Eye (tissue), 1 donor: Measurements from ENCODE around the gene PARD6B.
"Not testable (repeated sequence)": the region's sequence is repeated elsewhere in the genome, so short reads cannot be mapped to it uniquely, and the experiment has no call there.

Experiments
- DNase-seq: peaks from one replicate; pipeline ENCODE4 v3.0.0-alpha.2; 2015

The PARD6B gene

GRCh38 chr20:50747275-50747674, 15.9 kb downstream of the PARD6B start:
- DNase-seq = no peak

DNA sequence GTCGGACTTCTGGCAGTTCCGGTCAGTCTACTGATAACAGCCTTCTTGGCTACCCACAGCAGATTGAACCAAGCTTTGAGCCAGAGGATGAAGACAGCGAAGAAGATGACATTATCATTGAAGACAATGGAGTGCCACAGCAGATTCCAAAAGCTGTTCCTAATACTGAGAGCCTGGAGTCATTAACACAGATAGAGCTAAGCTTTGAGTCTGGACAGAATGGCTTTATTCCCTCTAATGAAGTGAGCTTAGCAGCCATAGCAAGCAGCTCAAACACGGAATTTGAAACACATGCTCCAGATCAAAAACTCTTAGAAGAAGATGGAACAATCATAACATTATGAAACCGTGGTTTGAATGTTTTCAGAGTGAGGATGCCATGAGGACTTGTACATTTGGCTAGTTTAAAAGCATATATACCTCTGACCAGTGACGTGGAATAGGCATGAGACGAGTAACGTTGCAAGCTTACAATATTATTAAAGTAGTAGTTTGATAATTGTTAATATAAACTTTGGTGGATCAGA, 18.8 kb downstream of the PARD6B start:
- DNase-seq = no peak

- no peak for DNase-seq
Observed at GRCh38 chr20:50753152-50753551, 21.8 kb downstream of the PARD6B start.

DNA sequence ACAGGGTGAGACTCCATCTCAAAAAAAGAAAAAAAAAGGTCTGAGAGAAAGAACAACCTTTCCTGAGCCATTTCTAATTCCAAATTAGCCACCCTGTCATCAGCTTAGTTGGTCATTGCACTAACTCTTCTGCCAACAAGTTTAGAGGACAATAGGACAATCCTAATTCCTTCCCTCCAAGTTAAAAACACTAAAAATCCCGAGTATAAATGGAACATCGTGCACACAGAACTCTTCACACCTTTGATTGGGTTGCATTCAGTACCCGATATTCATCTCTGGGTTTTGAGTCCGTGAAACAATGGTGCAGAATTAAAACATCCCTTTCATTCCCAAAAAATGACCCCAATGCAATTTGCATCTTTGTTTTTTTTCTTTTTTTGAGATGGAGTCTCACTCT, 23.0 kb downstream of the PARD6B start:
- no peak for DNase-seq

DNA sequence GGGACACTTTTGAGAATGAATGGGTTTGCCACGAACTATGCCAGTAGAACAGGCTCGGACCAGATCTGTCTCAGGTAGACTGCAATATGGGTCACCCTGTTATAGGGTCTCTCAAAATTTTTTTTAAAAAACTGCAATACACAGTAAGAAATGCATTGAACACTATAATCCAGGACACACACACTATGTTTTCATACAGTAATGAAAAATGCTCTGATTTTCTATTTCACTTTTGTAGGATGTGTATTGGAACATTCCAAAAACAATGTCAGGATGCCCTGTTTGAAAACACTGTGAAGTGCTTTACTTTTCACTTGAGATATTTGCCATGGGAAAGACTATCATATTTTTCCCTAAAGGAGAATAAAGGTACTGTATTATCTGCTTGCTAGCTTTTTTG, 25.1 kb downstream of the PARD6B start:
- DNase-seq = no peak

DNA sequence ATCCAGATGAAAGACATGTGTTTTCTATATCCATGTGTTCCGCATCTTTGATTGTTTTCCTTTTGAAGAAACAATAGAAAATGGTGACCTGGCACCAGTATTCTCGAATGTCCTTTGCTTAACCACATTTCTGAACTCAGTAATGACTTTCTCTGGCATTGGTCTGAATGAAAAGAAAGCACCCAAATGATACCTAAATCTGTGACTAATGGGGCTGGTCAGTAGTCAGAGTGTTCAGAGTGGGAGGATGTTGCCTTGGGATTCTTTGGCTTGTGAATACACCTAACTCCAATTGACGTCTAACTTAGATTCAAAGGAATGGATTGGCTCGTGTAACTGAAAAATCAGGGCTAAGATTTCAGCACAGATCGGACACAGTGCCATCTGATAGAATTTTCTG, 27.1 kb downstream of the PARD6B start:
- DNase-seq = no peak

- no peak for DNase-seq
Observed at GRCh38 chr20:50758992-50759391, 27.6 kb downstream of the PARD6B start.

DNA sequence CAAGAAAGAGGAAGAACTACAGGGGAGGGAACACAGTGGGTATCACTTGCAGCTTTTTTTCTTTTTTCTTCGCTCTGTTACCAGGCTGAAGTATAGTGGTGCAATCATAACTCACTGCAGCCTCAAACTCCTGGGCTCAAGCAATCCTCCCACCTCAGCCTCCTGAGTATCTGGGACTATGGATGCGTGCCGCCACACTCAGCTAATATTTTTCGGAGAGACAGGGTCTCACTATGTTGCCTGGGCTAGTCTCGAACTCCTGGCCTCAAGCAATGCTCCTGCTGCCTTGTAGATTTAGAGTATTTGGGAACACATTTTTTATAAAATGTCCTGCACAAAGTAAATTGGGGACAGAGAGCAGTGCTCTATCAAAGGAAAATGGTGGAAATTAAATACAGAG, 28.3 kb downstream of the PARD6B start:
- DNase-seq = no peak

- DNase-seq = no peak
Observed at GRCh38 chr20:50762045-50762422, 30.7 kb downstream of the PARD6B start.

DNA sequence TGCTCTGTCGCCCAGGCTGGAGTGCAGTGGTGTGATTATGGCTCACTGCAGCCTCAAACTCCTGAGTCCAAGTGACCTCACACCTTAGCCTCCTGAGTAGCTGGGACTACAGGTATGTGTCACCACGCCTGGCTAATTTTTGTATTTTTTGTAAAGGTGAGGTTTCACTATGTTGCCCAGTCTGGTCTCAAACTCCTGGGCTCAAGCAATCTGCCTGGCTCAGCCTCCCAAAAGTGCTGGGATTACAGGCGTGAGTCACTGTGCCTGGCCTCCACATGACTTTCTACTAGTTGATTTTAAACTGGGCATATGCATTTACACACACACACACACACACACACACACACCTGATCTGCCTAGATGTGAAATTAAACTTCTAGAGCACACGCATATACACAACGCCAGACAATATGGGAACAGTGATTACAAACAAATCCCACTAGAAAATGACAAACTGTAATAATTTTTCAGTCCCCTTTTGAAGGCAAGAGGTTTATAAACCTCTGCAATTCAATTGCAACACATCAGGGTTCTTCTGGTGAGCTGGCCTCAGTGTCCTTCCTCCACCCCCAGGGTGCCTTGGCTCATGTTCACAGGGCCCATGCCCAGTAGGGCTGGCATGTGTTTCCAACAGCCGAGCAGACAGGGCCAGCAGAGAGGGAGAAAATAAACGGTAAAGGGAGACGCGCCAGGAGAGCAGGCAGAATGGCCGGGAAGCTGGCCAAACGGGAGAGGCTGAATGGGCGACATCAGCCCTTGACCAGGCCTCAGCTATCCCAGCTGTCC, 31.2 kb downstream of the PARD6B start:
- DNase-seq = no peak

DNA sequence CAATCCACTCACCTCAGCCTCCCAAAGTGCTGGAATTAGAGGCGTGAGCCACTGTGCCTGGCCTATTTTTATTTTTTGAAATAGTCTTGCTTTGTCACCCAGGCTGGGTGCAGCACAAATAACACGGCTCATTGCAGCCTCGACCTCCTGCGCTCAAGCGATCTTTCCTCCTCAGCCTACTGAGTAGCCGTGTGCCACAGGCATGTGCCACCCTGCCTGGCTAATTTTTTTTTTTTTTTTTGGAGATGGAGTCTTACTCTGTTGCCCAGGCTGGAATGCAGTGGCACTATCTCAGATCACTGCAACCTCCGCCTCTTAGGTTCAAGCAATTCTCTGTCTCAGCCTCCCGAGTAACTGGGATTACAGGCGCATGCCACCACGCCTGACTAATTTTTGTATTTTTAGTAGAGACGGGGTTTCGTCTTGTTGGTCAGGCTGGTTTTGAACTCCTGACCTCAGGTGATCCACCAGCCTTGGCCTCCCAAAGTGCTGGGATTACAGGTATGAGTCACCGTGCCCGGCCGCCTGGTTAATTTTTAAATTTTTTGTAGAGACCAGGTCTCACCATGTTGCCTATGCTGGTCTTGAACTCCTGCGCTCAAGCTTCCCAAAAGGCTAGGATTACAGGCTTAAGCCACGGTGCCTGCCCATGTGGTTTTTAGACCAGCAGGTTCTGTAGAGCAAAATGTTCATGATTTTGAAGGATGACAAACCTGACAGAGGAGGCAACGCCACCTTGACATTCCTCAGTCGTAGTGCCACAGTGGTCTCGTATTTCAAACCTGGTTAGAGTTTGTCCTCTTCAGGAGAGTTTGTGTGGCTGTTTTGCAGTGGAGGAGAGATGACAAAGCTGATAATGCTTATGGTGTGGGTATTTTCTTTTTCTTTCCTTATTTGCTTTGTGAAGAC, 32.4 kb downstream of the PARD6B start:
- DNase-seq = not testable (repeated sequence)

DNA sequence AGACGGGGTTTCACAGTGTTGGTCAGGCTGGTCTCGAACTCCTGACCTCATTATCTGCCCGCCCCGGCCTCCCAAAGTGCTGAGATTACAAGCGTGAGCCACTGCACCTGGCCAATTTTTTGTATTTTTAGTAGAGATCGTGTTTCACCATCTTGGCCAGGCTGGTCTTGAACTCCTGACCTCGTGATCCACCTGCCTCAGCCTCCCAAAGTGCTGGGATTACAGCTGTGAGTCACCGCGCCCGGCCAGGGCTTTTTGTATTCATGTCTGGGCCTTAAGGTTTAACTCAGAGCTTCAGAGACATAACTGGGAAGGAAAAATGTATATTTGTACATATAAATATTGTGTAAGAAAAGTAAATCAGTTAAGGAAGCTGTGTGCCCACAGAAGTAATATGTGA, 33.9 kb downstream of the PARD6B start:
- DNase-seq = not testable (repeated sequence)

DNA sequence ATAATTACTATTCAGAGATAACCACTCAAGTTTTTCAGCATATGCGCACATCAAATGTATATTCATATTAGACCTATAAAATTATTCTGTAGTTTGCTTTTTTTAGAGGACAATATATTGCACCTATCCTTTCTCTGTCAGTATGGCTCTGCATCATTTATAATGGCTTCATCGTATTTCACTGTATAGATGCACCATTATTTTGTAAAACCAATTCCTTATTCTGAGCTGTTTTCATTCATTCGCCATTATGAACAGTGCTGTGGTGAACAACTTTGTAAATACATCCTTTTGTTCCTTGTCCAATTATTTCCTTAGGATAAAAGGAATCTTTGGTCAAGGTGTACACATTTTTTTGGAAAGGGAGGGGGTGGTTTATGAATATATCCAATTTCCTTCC, 34.3 kb downstream of the PARD6B start:
- no peak for DNase-seq

DNA sequence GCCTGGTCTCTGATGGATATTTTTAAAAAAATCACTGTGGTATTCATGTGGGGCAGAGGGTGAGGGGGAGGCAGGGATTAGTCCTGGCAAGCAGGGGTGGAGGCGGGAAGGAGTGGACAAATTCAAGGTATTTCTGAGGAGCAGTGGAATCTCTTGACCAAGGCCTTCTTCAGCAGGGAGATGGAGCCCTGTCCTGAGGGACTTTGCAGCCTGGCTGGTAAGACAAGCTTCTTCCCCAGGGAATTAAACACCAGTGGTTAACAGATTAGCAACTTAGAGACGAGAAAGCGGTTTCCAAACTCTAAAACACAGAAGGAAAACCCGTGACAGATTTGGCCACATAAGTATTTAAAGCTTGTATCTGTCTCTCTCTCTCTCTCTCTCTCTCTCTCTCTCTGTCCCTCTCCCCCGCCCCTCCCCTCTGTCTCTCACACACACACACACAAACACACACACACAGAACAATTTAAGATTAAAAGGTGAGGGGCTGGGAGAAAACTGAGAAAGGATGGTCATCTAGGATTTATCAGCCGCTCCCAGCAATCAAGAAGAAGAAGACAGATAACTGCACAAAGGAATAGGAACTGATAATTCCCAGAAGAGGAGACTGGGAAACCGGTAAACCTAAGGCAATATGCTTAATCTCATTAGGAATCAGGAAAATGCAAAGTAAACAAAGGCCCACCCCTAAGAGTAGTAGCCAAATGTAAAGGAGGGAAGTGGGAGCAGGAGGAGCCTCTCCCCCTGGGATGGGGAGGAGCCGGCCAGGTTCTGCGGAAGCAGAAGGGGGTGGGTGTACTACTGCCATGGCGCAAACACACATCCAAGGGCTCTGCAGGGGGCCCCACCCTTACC, 35.8 kb downstream of the PARD6B start:
- not testable (repeated sequence) for DNase-seq

DNA sequence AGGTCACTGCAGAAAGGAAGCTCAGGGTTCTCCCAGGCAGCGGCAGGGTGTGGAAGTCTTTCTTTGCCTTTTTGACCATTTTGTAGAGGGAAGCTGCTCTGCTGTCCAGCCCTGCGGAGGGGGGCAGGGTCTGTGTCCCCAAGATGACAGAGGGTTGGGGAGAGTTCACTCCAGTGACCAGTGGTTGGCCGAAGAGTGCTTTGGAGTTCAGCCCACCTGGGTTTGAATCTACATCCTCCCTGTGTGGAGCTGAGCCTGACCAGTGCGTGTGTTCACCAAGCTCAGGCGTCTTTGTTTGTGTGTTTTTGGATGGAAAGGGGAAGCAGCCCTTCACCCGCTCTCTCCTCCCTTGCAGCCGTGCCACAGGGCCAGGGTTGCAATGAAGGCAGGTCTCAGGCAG, 37.6 kb downstream of the PARD6B start:
- not testable (repeated sequence) for DNase-seq

- DNase-seq = not testable (repeated sequence)
Observed at GRCh38 chr20:50769551-50770085, 38.2 kb downstream of the PARD6B start.

DNA sequence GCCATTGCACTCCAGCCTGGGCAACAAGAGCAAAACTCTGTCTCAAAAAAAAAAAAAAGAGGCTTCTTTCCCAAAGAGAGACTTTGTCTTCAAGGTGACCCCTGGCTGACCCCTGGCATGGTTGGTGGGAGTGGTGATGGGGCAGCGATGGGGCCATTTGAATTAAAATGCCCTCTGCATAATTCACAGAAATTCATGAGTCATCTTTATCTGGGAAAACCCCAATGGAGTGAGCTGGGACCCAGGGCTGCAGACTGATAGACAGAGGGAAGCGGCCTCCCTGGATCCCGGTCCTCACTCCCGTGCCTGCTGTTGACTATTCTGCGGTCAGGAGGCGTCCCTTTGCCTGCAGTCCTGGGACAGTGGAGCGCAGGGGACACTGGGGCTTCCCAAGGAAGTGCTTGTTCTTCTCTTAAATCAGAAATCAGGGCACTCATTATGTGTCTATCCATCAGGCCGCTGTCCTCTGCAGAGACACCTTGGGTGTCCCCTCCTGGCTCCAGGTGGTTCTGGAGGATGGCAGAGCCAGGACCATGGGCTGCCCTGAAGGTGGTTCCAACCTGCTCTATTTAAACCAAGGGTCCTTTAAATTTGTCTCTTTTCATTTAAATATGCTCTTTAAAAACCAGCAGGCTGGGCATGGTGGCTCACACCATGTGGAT, 40.2 kb downstream of the PARD6B start:
- not testable (repeated sequence) for DNase-seq

DNA sequence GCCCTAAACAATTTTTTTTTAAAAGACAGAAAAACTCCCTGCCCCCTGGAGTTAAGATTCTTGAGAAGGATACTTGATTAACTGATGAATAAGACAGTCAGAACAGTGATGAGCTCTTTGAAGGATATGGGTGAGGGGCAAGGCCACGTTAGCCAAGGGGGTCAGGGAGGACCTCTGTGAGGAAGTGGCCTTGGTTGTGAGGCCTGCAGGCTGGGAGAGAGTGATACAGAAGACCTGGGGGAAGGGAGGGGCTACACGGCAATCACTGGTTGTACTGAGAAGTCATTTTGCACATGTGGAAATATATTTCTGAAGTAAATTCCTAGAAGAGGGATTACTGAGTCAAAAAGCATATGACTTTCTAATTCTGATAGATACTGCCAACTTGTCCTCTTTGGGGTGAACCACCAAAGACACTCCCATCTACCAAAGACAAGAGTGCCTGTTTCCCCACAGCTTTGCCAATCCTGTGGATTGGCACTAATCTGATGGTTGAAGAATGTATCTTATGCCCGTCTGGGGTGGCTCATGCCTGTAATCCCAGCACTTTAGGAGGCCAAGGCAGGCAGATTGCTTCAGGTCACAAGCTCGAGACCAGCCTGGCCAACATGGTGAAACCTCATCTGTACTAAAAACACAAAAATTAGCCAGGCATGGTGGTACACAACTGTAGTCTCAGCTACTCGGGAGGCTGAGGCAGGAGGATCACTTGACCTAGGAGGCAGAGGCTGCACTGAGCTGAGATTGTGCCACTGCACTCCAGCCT, 41.2 kb downstream of the PARD6B start:
- no peak for DNase-seq

- DNase-seq = no peak
Observed at GRCh38 chr20:50774515-50774914, 43.1 kb downstream of the PARD6B start.

DNA sequence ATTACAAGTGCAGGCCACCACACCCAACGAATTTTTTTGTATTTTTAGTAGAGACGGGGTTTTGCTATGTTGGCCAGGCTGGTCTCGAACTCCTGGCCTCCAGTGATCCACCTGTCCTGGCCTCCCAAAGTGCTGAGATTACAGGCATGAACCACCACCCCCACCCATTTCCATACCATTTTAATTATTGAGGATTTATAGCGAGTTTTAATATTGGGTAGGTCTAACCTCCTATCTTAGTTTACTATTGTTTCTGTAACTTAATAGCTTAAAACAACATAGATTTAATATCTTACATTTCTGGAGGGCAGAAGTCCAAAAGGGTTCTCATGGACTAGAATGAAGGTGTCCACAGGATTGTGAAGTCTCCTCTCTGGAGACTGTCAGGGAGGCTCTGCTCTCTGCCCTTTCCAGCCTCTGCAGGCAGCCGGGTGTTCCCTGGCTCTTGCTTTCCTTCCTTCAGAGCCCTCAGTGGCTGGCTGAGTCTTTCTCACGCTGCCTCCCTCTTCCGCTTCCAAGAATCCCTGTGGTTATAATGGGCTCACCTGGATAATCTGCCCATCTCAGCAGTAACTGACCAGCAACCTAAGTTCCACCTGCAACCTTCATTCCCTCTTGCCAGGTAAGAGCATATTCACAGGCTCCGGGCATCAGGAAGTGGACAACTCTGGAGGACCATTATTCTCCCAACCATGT, 44.9 kb downstream of the PARD6B start:
- no peak for DNase-seq

DNA sequence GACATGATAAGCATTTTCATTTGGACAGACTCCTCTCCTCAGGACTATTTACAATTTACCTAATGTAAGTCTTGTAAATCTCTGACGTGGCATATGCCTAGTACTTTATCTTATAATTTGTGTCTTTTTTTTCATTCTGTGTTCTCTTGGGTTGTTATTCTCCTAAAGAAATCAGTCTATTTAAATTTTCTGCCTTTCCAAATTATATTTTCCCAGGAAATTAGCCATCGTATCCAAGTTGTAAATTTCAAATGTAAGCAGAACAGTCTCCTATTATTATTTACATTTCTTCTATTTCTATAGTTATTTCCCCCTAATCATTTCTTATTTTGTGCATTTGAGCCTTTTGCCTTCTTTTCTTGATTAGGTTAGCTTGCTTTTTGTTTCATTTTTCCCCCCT, 46.0 kb downstream of the PARD6B start:
- DNase-seq = no peak
